Mesendoderm (in vitro differentiated cells): Measurements from ENCODE around the gene MOSMO.

Experiments
- DNase-seq: peaks from one replicate; pipeline ENCODE4 v3.0.0; 2013
- H2AK5ac ChIP-seq: 2 replicates; pipeline ENCODE4 v1.6.1; 2013; ENCODE audit warnings: low read length, inconsistent platforms
- H2BK120ac ChIP-seq: 2 replicates; pipeline ENCODE4 v1.6.1; 2013; ENCODE audit warnings: low read depth, mild to moderate bottlenecking, low read length, moderate library complexity, mixed read lengths
- H2BK15ac ChIP-seq: replicated peaks from 2 replicates; pipeline ENCODE4 v1.6.1; 2013; ENCODE audit warnings: low read depth, mild to moderate bottlenecking, moderate library complexity
- H2BK5ac ChIP-seq: 2 replicates; pipeline ENCODE4 v1.6.1; 2013; ENCODE audit warnings: low read length, inconsistent platforms
- H3K18ac ChIP-seq: 2 replicates; pipeline ENCODE4 v1.6.1; 2013; ENCODE audit warnings: mild to moderate bottlenecking, low read length, mixed read lengths
- H3K23ac ChIP-seq: one replicate; pipeline ENCODE4 v1.6.1; 2013; ENCODE audit warnings: low read length
- H3K27ac ChIP-seq: 2 replicates; pipeline ENCODE4 v1.5.1; 2013; ENCODE audit warnings: low read depth, mild to moderate bottlenecking, inconsistent platforms, low read length, moderate library complexity
- H3K27me3 ChIP-seq: 2 replicates; pipeline ENCODE4 v1.6.1; 2013; ENCODE audit warnings: low read length, control low read depth, mild to moderate bottlenecking, inconsistent platforms; ENCODE audit not compliant: insufficient read depth, poor library complexity
- H3K36me3 ChIP-seq: 2 replicates; pipeline ENCODE4 v1.6.1; 2013; ENCODE audit warnings: low read length, inconsistent platforms; ENCODE audit not compliant: control insufficient read depth, insufficient read depth
- H3K4ac ChIP-seq: one replicate; pipeline ENCODE4 v1.6.1; 2013; ENCODE audit warnings: low read depth, mild to moderate bottlenecking, low read length, moderate library complexity
- H3K4me1 ChIP-seq: 2 replicates; pipeline ENCODE4 v1.6.1; 2013; ENCODE audit warnings: low read depth, low read length, inconsistent platforms; ENCODE audit not compliant: control insufficient read depth
- H3K4me2 ChIP-seq: 2 replicates; pipeline ENCODE4 v1.6.1; 2013; ENCODE audit warnings: low read length
- H3K4me3 ChIP-seq: 2 replicates; pipeline ENCODE4 v1.5.1; 2013; ENCODE audit warnings: mild to moderate bottlenecking, low read length
- H3K56ac ChIP-seq: one replicate; pipeline ENCODE4 v1.6.1; 2013; ENCODE audit warnings: low read length
- H3K79me1 ChIP-seq: 2 replicates; pipeline ENCODE4 v1.6.1; 2013; ENCODE audit warnings: low read length, inconsistent platforms
- H3K79me2 ChIP-seq: 2 replicates; pipeline ENCODE4 v1.6.1; 2013; ENCODE audit warnings: mild to moderate bottlenecking, low read length; ENCODE audit not compliant: control insufficient read depth, insufficient read depth
- H3K9ac ChIP-seq: 2 replicates; pipeline ENCODE4 v1.6.1; 2013; ENCODE audit warnings: low read length, inconsistent platforms
- H4K5ac ChIP-seq: one replicate; pipeline ENCODE4 v1.6.1; 2013; ENCODE audit warnings: low read length
- H4K8ac ChIP-seq: one replicate; pipeline ENCODE4 v1.6.1; 2013; ENCODE audit warnings: low read depth, mild to moderate bottlenecking, control low read depth, low read length, moderate library complexity
- whole genome bisulfite sequencing: extraction: QIAGEN DNeasy Blood & Tissue Kit; methylation state at CpG from one replicate; pipeline ENCODE4 v1.1.7; 2013; ENCODE audit warnings: low lambda C conversion rate, missing lambda C conversion rate; ENCODE audit not compliant: insufficient coverage; ENCODE audit errors: extremely low coverage; 5-methylcytosine and 5-hydroxymethylcytosine counted together

Gene MOSMO

DNA sequence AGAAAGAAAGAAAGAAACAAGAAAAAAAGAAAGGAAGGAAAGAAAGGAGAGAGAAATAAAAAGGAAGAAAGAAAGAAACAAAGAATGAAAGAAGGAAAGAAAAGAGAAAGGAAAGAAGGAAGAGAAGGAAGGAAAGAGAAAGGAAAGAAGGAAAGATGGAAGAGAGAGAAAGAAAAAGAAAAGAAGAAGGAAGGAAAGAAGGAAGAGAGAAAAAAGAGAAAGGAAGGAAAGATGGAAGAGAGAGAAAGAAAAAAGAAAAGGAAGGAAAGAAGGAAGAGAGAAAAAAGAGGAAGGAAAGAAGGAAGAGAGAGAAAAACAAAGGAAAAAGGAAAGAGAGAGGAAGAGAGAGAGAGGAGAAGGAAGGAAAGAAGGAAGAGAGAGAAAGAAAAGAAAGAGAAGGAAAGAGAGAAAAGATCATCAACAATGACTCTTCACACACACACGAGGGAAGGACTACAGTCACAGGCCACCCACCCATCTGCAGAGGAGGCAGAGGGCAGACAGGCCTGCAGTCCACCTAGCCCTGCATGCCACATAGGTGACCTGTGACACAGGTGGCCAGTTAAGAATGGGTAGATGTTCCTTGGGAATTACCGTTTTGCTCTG lies 108.3 kb downstream of the MOSMO start:
- no CpG with 5 or more reads among the region's 2 CpGs for WGBS
- Histone ChIP-seq H2BK5ac (no peak overlapping the region), H3K4me2 (no peak overlapping the region), H3K4ac (no peak overlapping the region), H3K18ac (no peak overlapping the region), H2AK5ac (no peak overlapping the region), H3K9ac (no peak overlapping the region), H3K23ac (no peak overlapping the region), H3K4me1 (no peaks in the 10 kb centered on the region), H2BK15ac (no peak overlapping the region), H3K27ac (no peak overlapping the region), H3K4me3 (no peak overlapping the region), H3K79me1 (no peaks in the 10 kb centered on the region), H3K36me3 (no peaks in the 10 kb centered on the region), H2BK120ac (no peak overlapping the region), H4K5ac (no peak overlapping the region), H3K79me2 (no peaks in the 10 kb centered on the region), H3K56ac (no peak overlapping the region), H4K8ac (no peak overlapping the region), H3K27me3 (no peaks in the 10 kb centered on the region)
- DNase-seq, result no peak

DNA sequence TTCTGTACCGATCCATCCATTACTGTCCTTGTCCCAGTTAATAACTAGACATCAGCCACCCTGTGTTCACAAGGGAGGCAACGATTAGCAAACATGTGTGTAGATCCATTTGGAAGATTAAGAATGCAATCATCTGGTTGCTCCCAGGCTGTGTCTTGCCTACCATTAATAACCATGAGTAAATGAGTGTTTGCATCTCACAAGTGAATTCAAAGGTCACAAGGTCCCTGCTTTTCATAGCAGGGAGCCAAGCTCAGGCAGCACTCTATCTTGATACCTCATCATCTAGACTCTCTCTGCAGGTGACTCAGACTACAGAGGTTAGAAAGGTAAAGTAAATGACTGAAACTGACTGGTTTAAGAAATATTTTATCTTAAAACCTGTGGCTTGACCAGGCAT lies 109.7 kb downstream of the MOSMO start:
- Histone ChIP-seq H3K27me3 (no peaks in the 10 kb centered on the region), H3K18ac (no peak overlapping the region), H3K36me3 (no peaks in the 10 kb centered on the region), H4K8ac (no peak overlapping the region), H3K9ac (no peak overlapping the region), H3K4me2 (no peak overlapping the region), H3K4me3 (no peak overlapping the region), H3K4me1 (no peaks in the 10 kb centered on the region), H2BK15ac (no peak overlapping the region), H4K5ac (no peak overlapping the region), H3K27ac (no peak overlapping the region), H3K23ac (no peak overlapping the region), H2BK120ac (no peak overlapping the region), H2BK5ac (no peak overlapping the region), H3K79me2 (no peaks in the 10 kb centered on the region), H3K56ac (no peak overlapping the region), H3K79me1 (no peaks in the 10 kb centered on the region), H3K4ac (no peak overlapping the region), H2AK5ac (no peak overlapping the region)
- WGBS, result no CpG with 5 or more reads among the region's 2 CpGs
- no peak for DNase-seq

DNA sequence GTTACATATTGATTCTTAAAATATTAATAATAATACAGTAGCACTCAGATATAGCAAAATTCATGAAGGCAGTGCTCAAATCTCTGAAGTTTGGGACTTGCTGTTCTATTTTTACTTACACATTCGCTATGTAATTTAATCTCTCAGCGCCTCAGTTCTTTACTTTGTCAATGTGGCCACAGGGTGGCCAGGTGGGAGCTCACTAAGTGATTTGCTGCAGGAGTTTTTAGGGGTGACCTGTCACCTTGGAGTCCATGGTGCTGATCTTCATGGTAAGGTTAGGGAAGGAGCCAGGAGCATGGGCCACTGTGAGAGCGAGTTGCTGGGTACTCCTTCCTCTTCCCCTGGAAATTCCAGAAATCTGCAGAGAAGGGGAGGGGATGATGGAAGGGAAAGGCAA lies 112.5 kb downstream of the MOSMO start:
- Histone ChIP-seq H3K56ac (no peak overlapping the region), H2AK5ac (no peak overlapping the region), H4K5ac (no peak overlapping the region), H3K27me3 (no peaks in the 10 kb centered on the region), H4K8ac (no peak overlapping the region), H3K4ac (no peak overlapping the region), H3K4me3 (no peak overlapping the region), H3K18ac (no peak overlapping the region), H2BK120ac (no peak overlapping the region), H3K4me1 (no peaks in the 10 kb centered on the region), H2BK15ac (no peak overlapping the region), H3K23ac (no peak overlapping the region), H3K79me2 (no peaks in the 10 kb centered on the region), H3K4me2 (no peak overlapping the region), H3K27ac (no peak overlapping the region), H2BK5ac (no peak overlapping the region), H3K36me3 (no peaks in the 10 kb centered on the region), H3K9ac (no peak overlapping the region), H3K79me1 (no peaks in the 10 kb centered on the region)
- no CpG with 5 or more reads among the region's 3 CpGs for WGBS
- DNase-seq, result peak; percentile 22

DNA sequence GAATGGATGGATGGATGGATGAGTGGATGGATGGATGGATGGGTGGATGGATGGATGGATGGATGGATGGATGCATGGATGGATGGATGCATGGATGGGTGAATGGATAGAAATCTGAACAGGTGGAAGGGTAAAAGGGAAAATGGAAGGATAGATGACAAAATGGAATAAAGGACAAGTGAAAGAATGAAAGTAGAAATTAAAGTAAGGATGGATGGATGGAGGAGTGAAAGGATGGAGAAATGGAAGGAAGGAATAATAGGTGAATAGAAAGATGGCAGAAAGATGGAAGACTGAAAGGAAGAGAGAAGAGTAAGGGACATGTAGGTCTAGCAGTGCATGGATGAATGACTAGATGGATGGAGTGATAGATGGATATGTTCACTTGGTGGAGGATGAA lies 114.3 kb downstream of the MOSMO start:
- no peak overlapping the region for H3K9ac ChIP-seq
- no peak overlapping the region for H3K23ac ChIP-seq
- no peaks in the 10 kb centered on the region for H3K36me3 ChIP-seq
- H2BK5ac ChIP-seq, result no peak overlapping the region
- H3K4ac ChIP-seq, result no peak overlapping the region
- no peak overlapping the region for H3K56ac ChIP-seq
- H2BK15ac ChIP-seq, result no peak overlapping the region
- H2BK120ac ChIP-seq, result no peak overlapping the region
- no peak overlapping the region for H3K4me3 ChIP-seq
- H2AK5ac ChIP-seq, result no peak overlapping the region
- no peak overlapping the region for H3K4me2 ChIP-seq
- H3K27ac ChIP-seq, result no peak overlapping the region
- H3K4me1 ChIP-seq, result no peaks in the 10 kb centered on the region
- no peak overlapping the region for H3K18ac ChIP-seq
- no peak for DNase-seq
- H4K5ac ChIP-seq, result no peak overlapping the region
- H4K8ac ChIP-seq, result no peak overlapping the region
- H3K79me2 ChIP-seq, result no peaks in the 10 kb centered on the region
- H3K27me3 ChIP-seq, result no peaks in the 10 kb centered on the region
- H3K79me1 ChIP-seq, result no peaks in the 10 kb centered on the region

DNA sequence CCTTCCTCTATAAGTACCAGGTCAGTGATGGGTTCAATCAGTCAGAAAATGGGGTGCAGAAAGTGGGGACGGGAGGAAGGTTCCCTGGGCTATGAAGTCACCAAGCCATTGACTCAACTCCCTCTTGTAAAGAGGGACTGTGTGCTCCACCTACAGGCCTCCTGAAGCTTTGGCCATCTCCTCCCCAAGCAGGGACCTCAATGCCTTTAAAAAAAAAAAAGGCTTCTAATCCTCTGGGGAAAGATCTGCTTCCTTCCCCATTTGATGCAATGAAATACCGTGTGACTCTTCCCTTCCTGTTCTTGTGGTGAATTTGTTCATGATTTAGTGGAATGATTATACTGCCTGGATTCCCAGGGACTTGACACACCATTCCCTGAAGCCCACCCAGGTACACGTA lies 115.2 kb downstream of the MOSMO start:
- Histone ChIP-seq H3K4me2 (no peak overlapping the region), H3K9ac (no peak overlapping the region), H4K5ac (no peak overlapping the region), H3K4ac (no peak overlapping the region), H3K79me1 (no peaks in the 10 kb centered on the region), H3K18ac (no peak overlapping the region), H3K4me1 (no peaks in the 10 kb centered on the region), H3K36me3 (no peaks in the 10 kb centered on the region), H3K27me3 (no peaks in the 10 kb centered on the region), H3K4me3 (no peak overlapping the region), H3K56ac (no peak overlapping the region), H4K8ac (no peak overlapping the region), H2BK5ac (no peak overlapping the region), H3K23ac (no peak overlapping the region), H3K27ac (no peak overlapping the region), H2AK5ac (no peak overlapping the region), H2BK120ac (no peak overlapping the region), H2BK15ac (no peak overlapping the region), H3K79me2 (no peaks in the 10 kb centered on the region)
- WGBS, result no CpG with 5 or more reads among the region's 3 CpGs
- peak; percentile 36 for DNase-seq

DNA sequence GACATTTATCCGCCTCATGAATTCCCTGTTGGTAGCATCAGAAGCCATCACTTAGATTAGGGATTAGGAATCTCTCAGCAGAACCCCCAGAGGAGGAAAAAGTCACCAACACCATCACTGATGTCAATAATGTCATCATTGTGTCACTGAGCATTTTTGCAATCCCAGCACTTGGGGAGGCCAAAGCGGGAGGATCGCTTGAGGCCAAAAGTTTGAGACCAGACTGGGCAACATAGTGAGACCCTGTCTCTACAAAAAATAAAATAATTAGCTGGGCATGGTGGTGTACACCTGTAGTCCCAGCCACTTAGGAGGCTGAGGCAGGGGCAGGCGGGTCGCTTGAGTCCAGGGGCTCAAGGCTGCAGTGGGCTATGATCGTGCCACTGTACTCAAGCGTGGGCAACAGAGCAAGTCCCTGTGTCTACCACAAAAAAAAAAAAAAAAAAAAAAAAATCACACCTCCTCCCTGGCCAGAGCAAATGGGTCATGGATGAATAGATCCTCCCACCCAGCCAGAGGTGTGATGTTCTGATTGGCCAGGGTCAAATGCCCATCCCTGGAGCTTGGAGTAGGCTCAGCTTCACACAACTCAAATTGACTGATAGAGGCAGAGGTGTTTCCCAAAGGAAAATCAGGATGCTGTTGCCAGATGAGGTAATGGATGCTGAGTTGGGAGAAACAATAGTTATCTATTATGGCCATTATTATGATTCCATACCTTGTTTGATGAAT lies 116.0 kb downstream of the MOSMO start:
- Histone ChIP-seq H2AK5ac (no peak overlapping the region), H3K18ac (no peak overlapping the region), H3K79me2 (no peaks in the 10 kb centered on the region), H3K23ac (no peak overlapping the region), H2BK5ac (no peak overlapping the region), H4K8ac (no peak overlapping the region), H3K4me3 (no peak overlapping the region), H2BK120ac (no peak overlapping the region), H4K5ac (no peak overlapping the region), H3K56ac (no peak overlapping the region), H3K9ac (no peak overlapping the region), H3K79me1 (no peaks in the 10 kb centered on the region), H3K27me3 (no peaks in the 10 kb centered on the region), H3K4me2 (no peak overlapping the region), H3K27ac (no peak overlapping the region), H3K4ac (no peak overlapping the region), H2BK15ac (no peak overlapping the region), H3K36me3 (no peaks in the 10 kb centered on the region), H3K4me1 (no peaks in the 10 kb centered on the region)
- peak; percentile 55 for DNase-seq
- no CpG with 5 or more reads among the region's 7 CpGs for WGBS
